Astrocyte (in vitro differentiated cells and primary cell): ENCODE results near the gene NOG. TPM values are rescaled to one million over a fixed set of nuclear protein-coding genes. Genes with fewer than 3 reads are reported as not detected.

ENCODE experiments used
- DNase-seq: peaks from one replicate; pipeline ENCODE4 v3.0.0-alpha.2; 2010; ENCODE audit warnings: low read depth
- FAIRE-seq: peaks from 2 replicates; lab custom pipeline; 2011; peaks lifted over from hg19 to GRCh38; lab: Jason Lieb, UNC
- H2AFZ ChIP-seq: 2 replicates; pipeline ENCODE4 v1.6.0; 2012; ENCODE audit warnings: low read depth, low read length, inconsistent platforms
- H3K27ac ChIP-seq: 2 replicates; pipeline ENCODE4 v1.5.1; 2011; ENCODE audit warnings: low read depth, low read length, inconsistent platforms
- H3K27me3 ChIP-seq: 2 replicates; pipeline ENCODE4 v1.6.0; 2011; ENCODE audit warnings: low read length, inconsistent platforms; ENCODE audit not compliant: insufficient read depth
- H3K36me3 ChIP-seq: 2 replicates; pipeline ENCODE4 v1.5.1; 2011; ENCODE audit warnings: low read length, inconsistent platforms; ENCODE audit not compliant: insufficient read depth
- H3K4me1 ChIP-seq: 2 replicates; pipeline ENCODE4 v1.5.1; 2011; ENCODE audit warnings: low read length, inconsistent platforms; ENCODE audit not compliant: insufficient read depth
- H3K4me2 ChIP-seq: 2 replicates; pipeline ENCODE4 v1.6.0; 2012; ENCODE audit warnings: low read length, inconsistent platforms
- H3K4me3 ChIP-seq: 2 replicates; pipeline ENCODE4 v1.5.1; 2011; ENCODE audit warnings: low read depth, mild to moderate bottlenecking, low read length, inconsistent platforms; ENCODE audit not compliant: insufficient read depth
- H3K79me2 ChIP-seq: 2 replicates; pipeline ENCODE4 v1.6.0; 2012; ENCODE audit warnings: mild to moderate bottlenecking, low read length, inconsistent platforms; ENCODE audit not compliant: insufficient read depth
- H3K9ac ChIP-seq: 2 replicates; pipeline ENCODE4 v1.6.0; 2012; ENCODE audit warnings: mild to moderate bottlenecking, low read length, inconsistent platforms
- H3K9me3 ChIP-seq: 2 replicates; pipeline ENCODE4 v1.5.1; 2012; ENCODE audit warnings: low read depth, mild to moderate bottlenecking, low read length, inconsistent platforms; ENCODE audit not compliant: insufficient read depth
- H4K20me1 ChIP-seq: 2 replicates; pipeline ENCODE4 v1.6.0; 2012; ENCODE audit warnings: low read length, inconsistent platforms; ENCODE audit not compliant: insufficient read depth
- H3K27ac Mint-ChIP-seq: one replicate; pipeline ENCODE4 v1.8.0; 2021; ENCODE audit warnings: mild to moderate bottlenecking, mixed read lengths; ENCODE audit not compliant: unreplicated experiment
- H3K27me3 Mint-ChIP-seq: one replicate; pipeline ENCODE4 v1.8.0; 2021; ENCODE audit warnings: low read depth, mixed read lengths; ENCODE audit not compliant: unreplicated experiment
- H3K36me3 Mint-ChIP-seq: one replicate; pipeline ENCODE4 v1.8.0; 2021; ENCODE audit warnings: low read depth, mixed read lengths; ENCODE audit not compliant: unreplicated experiment
- H3K4me1 Mint-ChIP-seq: one replicate; pipeline ENCODE4 v1.8.0; 2021; ENCODE audit warnings: low read depth, mixed read lengths; ENCODE audit not compliant: unreplicated experiment
- H3K4me3 Mint-ChIP-seq: one replicate; pipeline ENCODE4 v1.8.0; 2021; ENCODE audit warnings: mild to moderate bottlenecking, moderate library complexity, mixed read lengths; ENCODE audit not compliant: unreplicated experiment
- H3K9me3 Mint-ChIP-seq: one replicate; pipeline ENCODE4 v1.8.0; 2021; ENCODE audit warnings: mild to moderate bottlenecking, mixed read lengths; ENCODE audit not compliant: unreplicated experiment
- CTCF ChIP-seq: IDR thresholded peaks from 2 replicates; pipeline ENCODE4 v1.5.1; 2011; ENCODE audit warnings: low read depth, mild to moderate bottlenecking, inconsistent platforms, low read length, moderate library complexity; ENCODE audit not compliant: insufficient read depth
- EZH2 ChIP-seq: IDR thresholded peaks from 2 replicates; pipeline ENCODE4 v1.6.1; 2012; ENCODE audit warnings: mild to moderate bottlenecking, low read length, inconsistent platforms; ENCODE audit not compliant: insufficient read depth
- total RNA-seq: library from RNA; stranded (reverse); gene quantifications from 2 replicates; pipeline ENCODE4 v1.2.1, GENCODE V29; 2021

NOG gene
- total RNA-seq, 1 donor from 2014 or later = 23.0 TPM

GRCh38 chr17:56599566-56599965 is 6.1 kb downstream of the NOG start:
- Histone ChIP-seq H3K9ac (no peak overlapping the region), H3K4me3 (no peak overlapping the region), H3K79me2 (no peaks in the 10 kb centered on the region), H3K27ac (no peak overlapping the region), H3K36me3 (no peaks in the 10 kb centered on the region), H3K4me1 (peaks cover 21% of the 10 kb centered on the region), H4K20me1 (no peaks in the 10 kb centered on the region), H3K27me3 (peaks cover 6% of the 10 kb centered on the region), H3K4me2 (no peak overlapping the region), H2AFZ (no peak overlapping the region), H3K9me3 (no peaks in the 10 kb centered on the region)
- Mint-ChIP-seq H3K4me1 (peaks cover 18% of the 10 kb centered on the region), H3K27ac (no peak overlapping the region), H3K27me3 (no peaks in the 10 kb centered on the region), H3K4me3 (no peak overlapping the region), H3K9me3 (no peaks in the 10 kb centered on the region), H3K36me3 (no peaks in the 10 kb centered on the region)
- no peak for DNase-seq
- no peak for FAIRE-seq
- TF ChIP-seq EZH2 = no peak
- TF ChIP-seq CTCF = no peak

- peak overlapping the region; percentile 45 for H3K27ac Mint-ChIP-seq
- Histone ChIP-seq H3K36me3 (no peaks in the 10 kb centered on the region), H3K4me2 (no peak overlapping the region), H3K27me3 (peaks cover 4% of the 10 kb centered on the region), H3K27ac (no peak overlapping the region), H3K4me1 (peaks cover 17% of the 10 kb centered on the region), H3K79me2 (no peaks in the 10 kb centered on the region), H3K9ac (no peak overlapping the region), H3K4me3 (no peak overlapping the region), H2AFZ (no peak overlapping the region), H3K9me3 (no peaks in the 10 kb centered on the region), H4K20me1 (no peaks in the 10 kb centered on the region)
- no peaks in the 10 kb centered on the region for H3K9me3 Mint-ChIP-seq
- no peak overlapping the region for H3K4me3 Mint-ChIP-seq
- H3K27me3 Mint-ChIP-seq = no peaks in the 10 kb centered on the region
- TF ChIP-seq CTCF = no peak
- TF ChIP-seq EZH2 = no peak
- no peak for DNase-seq
- FAIRE-seq = no peak
- no peaks in the 10 kb centered on the region for H3K36me3 Mint-ChIP-seq
- peaks cover 18% of the 10 kb centered on the region for H3K4me1 Mint-ChIP-seq
These were observed 6.8 kb downstream of the NOG start for GRCh38 chr17:56600256-56600655.

- Histone ChIP-seq H3K9ac (no peak overlapping the region), H3K27ac (no peak overlapping the region), H3K27me3 (no peaks in the 10 kb centered on the region), H3K9me3 (no peaks in the 10 kb centered on the region), H3K36me3 (no peaks in the 10 kb centered on the region), H3K4me1 (peaks cover 12% of the 10 kb centered on the region), H3K79me2 (no peaks in the 10 kb centered on the region), H3K4me2 (no peak overlapping the region), H4K20me1 (no peaks in the 10 kb centered on the region), H2AFZ (no peak overlapping the region), H3K4me3 (no peak overlapping the region)
- Mint-ChIP-seq H3K4me3 (no peak overlapping the region), H3K27me3 (no peaks in the 10 kb centered on the region), H3K36me3 (no peaks in the 10 kb centered on the region), H3K27ac (no peak overlapping the region), H3K4me1 (peaks cover 18% of the 10 kb centered on the region), H3K9me3 (peaks cover 6% of the 10 kb centered on the region)
- DNase-seq (no peak), FAIRE-seq (no peak)
- TF ChIP-seq EZH2 (no peak), CTCF (no peak)
These were observed 8.1 kb downstream of the NOG start for GRCh38 chr17:56601591-56601990.
